ENCODE measurements around the gene HAUS7.

HAUS7 gene

DNA sequence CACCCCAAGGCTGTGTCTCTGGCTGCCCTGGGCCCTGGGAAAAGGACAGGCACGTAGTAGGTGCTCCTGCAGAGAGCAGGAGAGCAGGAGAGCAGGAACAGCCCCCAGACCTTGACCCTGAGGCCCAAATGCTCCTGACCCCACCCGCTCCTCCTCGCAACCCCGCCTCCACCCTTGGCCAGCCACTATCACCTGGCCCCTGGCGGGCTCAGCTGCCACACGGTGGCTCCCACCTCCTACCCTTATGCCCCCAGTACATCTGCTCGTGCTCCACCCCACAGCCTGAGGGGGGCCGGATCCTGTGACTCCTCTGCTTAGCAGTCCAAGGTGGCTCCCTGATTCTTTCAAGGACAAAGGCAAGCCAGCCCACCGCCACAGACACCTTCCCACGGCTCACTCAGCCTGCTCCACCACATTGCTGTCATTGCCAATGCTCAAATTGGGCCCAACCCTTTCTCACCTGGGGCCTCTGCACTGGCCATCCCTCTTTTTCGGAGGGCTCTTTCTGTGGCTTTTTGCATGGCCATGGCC is 5.4 kb upstream of the HAUS7 start:
- DNase-seq: no peak

DNA sequence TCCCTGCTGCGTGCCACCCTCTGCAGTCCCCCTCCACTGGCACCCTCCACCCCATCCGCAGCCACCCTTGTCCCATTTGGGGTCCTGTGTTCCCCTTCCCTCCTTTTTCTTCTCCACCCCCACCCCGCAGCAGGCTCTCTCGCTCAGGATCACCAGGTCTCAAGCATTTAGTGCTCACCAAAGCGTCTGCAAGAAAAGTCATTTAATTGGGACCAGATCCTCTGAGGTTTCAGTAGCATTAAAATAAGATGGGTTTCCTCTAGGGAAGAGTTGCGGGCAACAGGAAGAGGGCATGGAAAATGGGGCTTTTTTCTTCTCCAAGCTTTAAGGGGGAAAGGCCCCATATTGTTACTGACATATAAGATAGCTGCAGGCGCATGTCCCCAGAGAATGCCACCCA is 4.9 kb upstream of the HAUS7 start:
- DNase-seq: no peak

DNA sequence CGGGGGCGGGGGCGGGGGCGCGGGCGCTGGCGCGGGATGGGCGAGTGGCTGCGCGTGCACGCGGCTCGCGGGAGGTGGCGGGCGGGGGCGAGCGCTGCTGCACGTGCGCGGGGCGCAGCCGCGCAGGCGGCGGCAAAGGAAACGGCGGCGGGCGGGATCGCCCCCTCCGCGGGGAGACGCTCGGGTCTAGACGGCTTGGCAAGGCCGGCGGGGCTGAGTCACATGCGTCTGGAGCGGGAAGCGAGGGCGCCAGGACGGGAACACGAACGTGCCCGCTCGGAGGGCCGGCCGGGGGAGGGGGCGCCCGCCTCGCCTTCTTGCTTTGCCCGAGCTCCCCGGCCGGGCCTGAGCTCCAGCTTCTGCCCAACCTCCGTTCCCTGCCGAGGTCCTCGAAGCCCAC is 4.3 kb upstream of the HAUS7 start:
- peak; percentile 30 for DNase-seq

DNA sequence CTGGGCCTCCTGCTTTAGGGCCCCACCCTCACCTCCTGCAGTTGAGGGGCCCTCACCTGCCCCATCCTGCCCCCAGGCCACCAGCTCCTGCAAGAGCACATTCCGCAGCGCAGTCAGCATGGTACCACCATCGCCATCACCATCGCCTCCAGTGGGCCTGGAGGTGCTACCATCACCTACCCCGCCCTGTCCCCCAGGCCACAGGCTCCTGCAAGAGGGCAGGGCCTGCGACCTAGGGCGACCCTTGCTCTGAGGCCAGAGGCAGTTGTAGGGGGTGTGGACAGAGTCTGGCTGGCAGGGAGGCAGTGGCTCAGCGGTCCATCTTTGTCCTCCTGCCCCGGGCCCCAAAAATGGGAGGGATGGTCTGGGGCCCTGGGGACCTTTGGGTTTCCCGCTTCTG is 3.9 kb upstream of the HAUS7 start:
- no peak for DNase-seq

DNA sequence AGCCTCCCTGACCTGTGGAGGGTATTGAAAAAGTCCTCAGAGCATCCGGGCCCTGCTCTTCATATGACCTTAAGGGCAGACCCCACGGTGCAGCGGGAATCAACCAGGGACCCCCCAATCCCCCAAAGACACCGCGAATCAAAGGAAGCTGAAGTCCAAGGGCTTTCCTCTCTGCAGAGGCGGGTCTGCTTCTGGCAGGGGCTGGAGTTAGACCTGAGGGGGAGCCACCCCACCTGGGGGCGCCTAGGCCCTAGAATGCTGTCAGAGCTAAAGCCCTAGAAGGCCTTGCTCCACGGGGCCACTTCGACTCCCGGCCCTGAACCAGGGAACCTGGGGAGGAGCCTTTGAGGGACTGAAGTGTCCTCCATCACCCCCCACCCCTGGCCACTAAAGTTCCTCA is 2.8 kb upstream of the HAUS7 start:
- no peak for DNase-seq

DNA sequence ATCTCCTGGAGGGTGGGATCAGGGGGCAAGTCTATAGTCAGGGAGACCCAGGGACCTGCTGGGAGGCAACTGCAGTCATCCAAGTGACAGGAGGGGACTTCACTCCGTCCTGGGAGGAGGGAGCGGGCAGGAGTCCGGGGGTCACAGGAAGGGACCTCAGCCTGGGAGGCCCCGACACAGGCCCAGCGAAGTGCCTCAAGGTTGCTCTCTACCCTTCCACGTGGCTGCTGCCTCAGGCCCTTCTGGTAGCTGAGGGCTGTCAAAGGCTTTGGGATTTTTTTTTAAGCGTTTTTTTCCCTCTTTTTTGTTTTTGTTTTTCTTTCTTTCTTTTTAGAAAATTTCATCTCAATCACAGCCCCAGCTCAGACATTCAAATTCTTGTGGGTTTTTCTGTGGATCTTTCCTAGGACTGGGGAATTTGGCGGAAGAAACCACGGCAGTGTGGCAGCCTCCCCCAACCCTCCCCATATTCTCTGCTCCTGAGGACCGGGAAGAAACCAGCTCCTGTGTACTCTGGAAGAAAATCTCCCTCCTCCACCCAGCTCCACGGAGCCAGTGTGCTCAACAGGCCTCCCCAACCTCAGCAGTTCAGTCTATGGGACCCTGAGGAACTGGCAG is 1.4 kb upstream of the HAUS7 start:
- DNase-seq: no peak

DNA sequence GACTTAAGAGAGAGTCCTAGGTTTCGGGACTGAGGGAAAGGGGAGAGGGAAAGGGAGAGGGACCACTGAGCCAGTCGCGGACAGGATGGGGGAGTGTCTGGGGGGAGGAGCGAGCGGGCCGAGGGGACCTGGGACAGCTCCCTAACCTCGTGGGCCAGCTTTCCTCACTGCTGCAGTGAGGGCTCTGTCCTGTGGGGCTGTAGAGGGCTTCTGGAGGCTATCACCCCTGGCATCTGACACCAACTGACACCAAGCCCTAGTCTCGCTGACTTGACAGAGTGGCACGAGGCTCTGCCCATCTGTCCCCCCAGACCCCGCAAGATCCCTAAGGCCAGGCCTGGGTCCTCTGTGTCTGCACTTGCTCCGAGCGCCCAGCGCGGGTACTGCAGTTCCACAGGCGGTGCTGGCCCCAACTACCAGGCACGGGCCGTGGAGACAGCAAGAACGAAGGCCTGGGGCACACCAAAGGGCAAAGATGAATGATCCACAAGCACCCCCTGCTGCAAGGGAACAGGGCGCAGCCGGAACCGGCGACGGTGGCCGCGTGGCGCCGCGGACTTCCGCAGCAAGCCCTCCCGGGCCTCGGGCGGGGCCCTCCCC is 465 bp downstream of the HAUS7 start:
- peak; percentile 0 for DNase-seq

DNA sequence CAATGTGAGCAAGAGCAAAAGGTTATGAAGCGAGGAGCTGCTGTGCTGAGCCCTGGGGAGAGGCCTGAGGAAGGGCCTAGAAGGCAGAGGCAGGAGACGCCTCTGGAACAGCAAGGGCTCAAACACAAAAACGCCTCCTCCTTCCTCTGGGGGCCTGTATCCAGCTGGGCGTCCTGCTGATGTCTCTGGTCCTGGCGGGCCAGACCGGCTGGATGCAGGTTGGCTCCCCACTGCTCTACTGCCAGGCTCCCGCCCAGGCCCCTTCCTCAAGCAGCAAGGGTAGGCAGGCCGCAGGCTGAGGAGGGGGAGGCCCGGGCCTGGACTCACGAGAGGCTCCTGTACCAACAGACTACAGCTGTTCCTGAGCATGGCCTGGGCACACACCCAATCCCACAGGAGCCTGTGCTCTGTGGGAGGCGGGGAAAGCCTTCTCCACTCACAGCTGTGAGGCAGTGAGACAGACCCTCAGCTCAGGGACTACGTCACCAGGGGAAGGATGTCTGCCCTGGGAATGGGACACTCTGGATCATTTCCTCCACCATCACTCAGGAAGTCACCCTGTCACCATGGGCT is 2.3 kb downstream of the HAUS7 start:
- no peak for DNase-seq

DNA sequence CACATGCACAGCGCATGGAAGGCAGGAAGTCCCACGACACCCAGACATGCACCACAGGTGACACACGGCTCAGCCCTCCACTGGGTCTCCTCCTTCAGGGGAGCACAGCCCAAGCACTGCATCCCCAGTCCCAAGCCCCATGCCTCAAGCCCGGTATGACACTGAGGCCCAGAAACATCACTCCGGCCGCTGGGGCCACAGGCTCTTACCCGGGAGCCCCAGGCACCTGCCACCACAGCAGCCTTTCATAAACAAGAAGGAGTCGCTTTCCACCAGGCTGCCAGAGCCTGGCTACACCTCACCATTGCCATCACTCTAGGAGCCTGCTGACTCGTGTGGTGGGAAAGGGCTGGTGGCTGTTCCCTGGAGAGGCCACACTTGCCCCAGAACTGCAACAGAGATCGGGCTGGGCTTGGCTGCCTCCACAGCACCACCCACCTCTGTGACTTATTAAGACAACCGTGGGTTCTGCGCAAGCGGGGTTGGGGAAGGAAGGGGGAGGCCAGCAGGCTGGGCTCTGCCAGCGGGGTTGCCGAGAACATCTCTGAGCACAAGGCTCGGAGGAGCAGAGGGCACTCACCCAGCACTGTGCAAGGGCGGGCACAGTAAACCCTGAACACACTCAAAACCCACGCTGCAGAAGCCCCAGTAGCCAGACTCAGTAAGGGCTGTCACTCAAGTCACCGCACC is 4.5 kb downstream of the HAUS7 start:
- DNase-seq: no peak

DNA sequence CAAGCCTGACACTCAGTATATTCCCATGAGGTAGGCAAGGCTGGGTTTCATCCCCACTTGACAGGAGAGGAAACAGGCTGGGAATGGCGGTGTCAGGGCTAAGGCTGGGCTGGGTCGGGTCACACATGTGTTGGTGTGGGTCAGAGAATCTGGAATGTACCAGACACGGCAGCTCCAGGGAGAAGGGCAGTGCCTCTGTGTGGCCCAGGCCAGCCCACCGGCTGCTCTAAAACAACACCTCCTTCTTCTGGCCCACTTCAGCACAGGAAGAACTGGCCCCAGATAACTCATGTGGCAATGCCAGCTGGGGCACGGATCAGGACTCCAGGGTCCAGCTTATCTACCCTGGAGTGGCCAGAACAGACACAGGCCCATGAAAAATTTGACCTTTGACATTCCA is 6.3 kb downstream of the HAUS7 start:
- DNase-seq: no peak

DNA sequence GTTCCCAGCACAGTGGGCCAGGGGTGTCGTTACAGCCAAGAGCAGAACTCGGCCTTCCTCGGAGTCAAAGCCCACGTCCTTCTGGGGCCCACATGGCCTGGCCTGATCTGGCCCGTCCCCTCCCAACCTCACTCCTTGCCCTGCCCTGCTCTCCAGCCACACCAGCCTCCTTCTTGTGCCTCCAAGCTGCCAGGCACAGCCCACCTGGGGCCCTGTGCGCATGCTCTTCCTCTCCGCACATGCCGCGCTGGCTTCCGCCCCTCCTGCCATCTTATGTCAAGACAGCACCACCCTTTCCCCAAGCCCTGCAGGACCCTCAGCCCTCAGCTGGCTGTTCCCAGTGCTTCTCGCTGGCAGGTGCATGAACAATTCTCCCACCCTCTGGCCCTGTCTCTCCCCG is 6.8 kb downstream of the HAUS7 start:
- no peak for DNase-seq

DNA sequence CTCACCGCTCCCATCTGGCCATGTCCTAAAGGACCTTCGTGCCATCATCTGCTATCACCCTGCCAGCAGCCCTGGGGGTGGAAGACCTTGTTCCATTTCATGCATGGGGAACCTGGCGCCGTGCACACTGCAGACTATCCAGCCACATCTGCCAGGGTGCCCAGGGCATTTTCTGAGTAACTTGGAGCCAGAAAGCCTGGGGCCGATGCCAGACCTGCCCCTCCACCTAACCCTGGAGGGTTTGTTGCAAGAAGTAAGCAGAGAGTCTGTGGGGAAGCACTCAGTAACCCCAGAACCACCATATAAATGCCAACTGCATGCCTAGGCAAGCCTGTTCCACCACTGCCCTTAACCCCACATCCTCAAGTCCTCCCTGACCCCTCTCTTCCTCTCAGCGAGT is 7.3 kb downstream of the HAUS7 start:
- DNase-seq: no peak

DNA sequence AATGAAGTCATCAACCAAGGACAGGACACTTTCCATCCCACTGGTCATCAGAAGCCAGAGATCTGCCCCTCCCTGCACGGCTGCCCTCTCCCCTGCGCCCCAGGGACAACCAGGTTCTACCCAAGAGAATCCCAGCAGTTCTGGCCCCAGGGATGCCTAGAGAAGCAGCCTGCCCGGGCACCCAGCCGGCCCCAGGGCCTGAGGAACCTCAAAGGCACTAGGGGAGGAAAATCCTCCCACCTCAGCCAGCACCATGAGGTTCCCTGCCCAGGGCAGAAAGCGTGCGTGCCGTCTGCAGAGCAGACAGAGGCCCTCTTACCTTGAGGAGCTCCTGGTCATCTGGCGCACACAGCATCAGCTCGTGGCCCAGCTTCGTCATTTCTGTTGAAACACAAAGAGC is 8.1 kb downstream of the HAUS7 start:
- no peak for DNase-seq

DNA sequence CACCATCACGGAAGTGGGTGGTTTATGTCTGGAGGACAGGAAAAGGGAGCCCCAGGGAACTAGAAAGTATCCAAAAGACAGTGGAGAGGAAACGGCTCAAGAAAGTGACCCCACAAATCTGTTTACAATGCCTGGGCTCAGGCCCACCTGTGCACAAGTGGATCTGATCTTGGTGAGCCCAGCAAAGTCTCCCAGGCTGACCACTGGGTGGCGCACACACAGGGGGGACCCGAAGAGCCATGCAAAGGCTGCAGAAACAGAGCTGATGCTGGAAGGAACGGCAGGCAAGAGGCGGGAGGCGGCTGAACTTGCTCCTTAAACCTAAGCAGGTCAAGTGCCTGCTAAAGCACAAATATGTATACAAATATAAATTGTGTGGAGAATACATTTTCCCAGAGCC is 9.6 kb downstream of the HAUS7 start:
- DNase-seq: peak; percentile 29

DNA sequence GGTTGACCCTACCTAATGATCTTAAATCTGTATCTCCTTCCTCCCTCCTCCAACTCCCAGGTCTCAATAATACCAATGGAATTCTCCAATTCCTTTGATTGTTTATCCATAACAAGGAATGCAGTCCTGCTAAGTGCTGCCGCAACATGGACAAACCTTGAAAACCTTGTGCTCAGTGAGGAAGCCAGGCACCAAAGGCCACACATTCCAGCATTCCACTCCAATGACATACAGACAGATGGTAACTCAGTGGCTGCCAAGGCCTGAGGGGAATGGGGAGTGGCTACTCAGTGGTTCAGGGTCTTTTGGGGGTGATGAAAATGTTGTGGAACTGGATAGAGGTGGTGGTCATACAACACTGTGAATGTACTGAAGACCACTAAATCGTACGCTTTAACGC is 10.4 kb downstream of the HAUS7 start:
- no peak for DNase-seq

DNA sequence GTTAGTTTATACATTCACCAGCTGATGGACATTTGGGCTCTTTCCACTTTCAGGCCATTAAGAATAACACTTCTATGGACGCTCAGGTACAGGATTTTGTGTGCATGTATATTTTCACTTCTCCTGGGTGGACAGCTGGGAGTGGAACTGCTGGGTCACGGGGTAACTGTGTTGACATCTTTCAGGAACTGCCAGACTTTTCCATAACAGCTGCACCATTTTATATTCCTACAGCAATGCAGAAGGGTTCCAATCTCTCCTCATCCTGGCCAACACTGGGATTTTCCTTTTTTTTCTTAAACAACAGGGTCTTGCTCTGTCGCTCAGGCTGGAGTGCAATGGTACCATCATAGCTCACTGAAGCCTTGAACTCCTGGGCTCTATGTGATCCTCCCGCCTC is 11.9 kb downstream of the HAUS7 start:
- no peak for DNase-seq

DNA sequence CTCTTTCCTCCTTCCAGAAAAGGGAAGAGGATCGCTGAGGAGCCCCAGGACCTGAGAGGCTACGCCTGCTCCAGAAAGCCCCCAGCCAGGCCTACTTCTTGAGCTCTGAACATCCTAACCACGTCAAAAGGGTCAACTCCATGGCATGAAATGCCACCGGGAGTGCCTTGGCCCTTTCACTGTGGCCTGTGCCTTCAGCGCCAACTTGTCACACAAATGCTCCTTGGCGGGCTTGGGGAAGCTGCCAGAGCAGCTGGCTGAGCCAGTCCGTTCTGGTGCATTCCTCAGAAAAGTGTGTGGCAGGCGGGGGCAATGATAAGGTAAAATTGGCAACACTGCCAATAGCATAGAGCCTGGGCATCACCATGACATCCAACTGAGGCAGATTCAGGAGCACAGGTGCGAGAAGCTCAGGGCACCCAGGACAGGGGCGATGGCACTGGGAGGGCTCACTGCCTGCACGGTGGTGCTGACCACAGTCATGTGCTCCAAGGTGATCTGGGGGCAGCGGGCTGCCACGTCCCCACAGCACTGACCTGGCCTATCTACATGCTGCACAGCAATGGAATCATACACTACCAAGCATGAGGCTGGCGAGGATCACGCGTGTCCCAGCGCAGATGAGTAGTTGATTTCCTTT is 12.4 kb downstream of the HAUS7 start:
- no peak for DNase-seq

DNA sequence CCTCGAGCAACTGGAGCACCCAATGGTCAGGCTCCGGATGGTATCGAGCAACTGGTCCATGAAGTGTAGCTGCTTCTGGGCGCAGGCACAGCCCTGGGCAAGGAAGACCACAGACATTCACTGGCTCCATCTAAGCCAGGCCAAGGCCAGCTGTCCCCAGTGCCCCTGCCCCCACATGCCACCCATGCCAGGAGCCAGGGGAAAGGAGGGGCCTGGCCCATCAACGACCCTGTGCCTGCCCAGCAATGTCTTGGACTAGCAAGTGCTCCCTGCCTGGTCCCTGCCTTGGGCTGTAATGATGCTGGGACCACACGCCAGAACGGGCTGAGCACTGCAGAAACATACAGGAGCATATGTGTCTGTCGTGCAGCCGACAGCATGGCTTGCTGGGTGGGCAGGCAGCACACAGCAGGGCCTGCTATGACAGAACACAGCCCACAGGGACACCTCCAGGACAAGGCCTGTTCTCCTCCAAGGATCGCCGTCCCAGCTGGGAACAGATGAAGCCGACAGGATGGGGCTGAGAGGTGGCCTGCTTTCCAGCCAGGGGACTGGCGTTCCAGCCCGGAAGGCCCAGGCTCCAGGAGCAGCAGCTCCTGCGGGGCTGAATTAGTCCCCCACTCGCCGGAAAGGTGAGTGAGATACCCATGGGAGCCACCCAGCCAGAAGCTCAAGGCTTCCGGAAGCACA is 13.1 kb downstream of the HAUS7 start:
- DNase-seq: no peak

DNA sequence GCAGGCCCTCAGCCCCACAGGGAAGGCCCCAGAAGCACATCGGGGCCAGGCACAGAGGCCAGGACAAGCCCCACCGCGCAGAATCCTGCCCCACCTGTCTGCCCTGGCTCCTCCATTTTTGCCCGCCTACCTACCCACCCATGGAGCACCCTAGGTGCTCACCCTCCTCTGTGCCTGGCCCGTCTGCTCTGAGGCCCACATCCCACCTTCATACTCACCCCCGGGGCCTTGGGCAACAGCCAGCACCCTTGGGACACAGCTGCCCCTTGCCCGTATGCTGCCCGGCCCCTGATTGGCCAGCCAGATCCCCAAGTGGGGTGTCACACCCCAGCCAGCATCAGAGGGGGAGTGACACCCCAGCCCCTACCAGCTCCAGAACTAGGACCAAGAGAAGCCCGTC is 13.7 kb downstream of the HAUS7 start:
- DNase-seq: no peak

DNA sequence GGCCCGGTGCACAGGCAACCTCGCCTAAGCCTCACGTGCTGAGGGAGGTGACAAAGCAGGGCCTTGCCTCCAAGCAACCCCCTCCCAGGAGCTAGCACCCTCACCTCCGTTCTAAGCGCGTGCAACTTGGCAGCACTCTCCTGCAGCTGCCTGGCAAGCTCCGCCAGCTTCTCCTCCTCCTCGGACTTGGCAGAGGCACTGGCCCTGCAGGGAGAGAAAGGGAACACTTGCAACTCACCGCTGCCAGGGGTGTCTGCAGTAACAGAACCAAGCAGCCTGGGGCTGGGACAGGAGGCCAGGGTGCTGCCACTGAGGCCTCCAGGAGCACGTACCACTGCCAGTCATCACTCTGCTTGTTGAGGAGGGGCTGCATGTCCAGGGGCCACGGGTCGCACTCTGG is 14.2 kb downstream of the HAUS7 start:
- DNase-seq: no peak

DNA sequence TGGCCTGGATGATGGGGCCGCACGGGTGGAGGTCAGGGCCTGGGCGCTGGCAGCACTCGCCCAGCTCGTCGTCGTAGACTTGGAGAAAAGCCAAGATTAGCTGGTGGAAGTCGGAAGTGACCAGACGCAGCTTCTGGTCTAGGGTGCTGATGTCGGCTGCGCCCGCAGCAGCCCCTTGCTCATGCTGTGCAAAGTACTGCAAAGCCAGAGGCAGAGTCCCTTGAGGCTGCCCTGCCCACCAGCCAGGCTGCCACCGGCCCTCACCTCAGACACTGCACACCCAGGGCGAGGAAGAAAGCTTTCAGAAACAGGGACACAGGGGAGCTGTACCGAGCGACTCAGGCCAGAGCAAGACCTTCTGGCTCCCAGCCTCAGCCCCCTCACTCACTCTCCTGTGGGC is 14.8 kb downstream of the HAUS7 start:
- no peak for DNase-seq

DNA sequence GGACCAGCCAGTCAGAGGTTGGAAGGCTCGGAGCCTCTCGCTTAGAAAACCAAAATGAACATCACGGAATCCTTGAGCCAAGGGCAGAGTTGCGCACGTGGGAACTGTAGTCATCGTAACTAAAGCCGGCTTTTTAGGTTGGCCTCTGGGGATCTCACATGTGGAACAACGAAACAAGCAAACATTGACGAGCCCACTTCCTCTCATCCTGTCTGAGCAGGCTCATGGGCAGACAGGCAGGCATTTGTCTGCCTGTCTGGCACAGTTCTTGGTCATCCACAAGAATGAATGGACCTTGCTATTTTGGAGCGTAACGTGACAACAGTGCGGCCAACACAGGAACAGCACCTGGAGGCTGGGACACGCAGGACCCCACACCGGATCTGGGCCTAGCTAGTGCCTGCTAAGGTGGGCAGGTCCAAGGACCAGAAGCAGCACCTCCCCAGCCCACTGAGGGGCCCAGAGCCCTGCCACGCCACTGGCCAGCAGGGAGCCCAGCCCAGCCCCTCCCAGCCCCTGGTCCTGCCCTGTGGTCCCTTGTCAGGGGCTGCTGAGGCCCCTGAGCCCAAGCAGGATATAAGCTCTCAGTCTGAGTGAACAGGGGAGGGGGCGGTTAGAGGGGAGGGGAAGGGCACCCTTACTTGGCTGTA is 15.3 kb downstream of the HAUS7 start:
- DNase-seq: no peak

DNA sequence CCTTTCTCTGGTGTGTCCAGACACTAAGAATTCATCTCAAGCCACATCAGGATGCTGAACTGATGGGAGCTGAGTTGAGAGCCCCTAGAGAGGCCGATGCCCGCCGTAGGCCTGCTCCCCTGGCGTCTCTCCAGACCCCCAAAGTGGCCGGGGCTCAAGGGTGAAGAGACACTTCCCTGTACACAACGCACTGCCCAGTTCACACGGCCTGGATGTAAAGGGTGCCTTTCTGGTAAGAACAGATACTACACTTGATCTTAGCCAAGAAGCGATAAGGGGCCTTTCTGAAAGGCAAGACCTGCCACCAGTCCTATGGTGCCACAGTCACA is 19.5 kb downstream of the HAUS7 start:
- no peak for DNase-seq

Data from CD4-positive, alpha-beta T cell treated with Interleukin-4 for 4 hours (primary cell).